ENCODE results near the gene FAM117B.
"Not testable (repeated sequence)": the region's sequence is repeated elsewhere in the genome, so short reads cannot be mapped to it uniquely, and the experiment has no call there.

FAM117B gene

GRCh38 chr2:202760848-202761247 is 126.1 kb downstream of the FAM117B start:
- no peak for DNase-seq (ENCODE audit: low spot score)

GRCh38 chr2:202762556-202762955 is 127.8 kb downstream of the FAM117B start:
- DNase-seq (ENCODE audit: low spot score) = no peak

GRCh38 chr2:202763916-202764315 is 129.1 kb downstream of the FAM117B start:
- DNase-seq (ENCODE audit: low spot score) = no peak

GRCh38 chr2:202764991-202765390 is 130.2 kb downstream of the FAM117B start:
- DNase-seq (ENCODE audit: low spot score) = no peak

GRCh38 chr2:202765436-202765835 is 130.7 kb downstream of the FAM117B start:
- DNase-seq (ENCODE audit: low spot score) = peak; percentile 23

- DNase-seq (ENCODE audit: low spot score) = no peak
Observed at GRCh38 chr2:202768273-202768672, 133.5 kb downstream of the FAM117B start.

- DNase-seq (ENCODE audit: low spot score) = no peak
Observed at GRCh38 chr2:202769201-202769600, 134.4 kb downstream of the FAM117B start.

- DNase-seq (ENCODE audit: low spot score) = no peak
Observed at GRCh38 chr2:202771336-202771735, 136.6 kb downstream of the FAM117B start.

GRCh38 chr2:202771741-202772460 is 137.1 kb downstream of the FAM117B start:
- DNase-seq (ENCODE audit: low spot score) = peak; percentile 16

- DNase-seq (ENCODE audit: low spot score) = no peak
Observed at GRCh38 chr2:202773301-202773973, 138.7 kb downstream of the FAM117B start.

GRCh38 chr2:202774104-202774503 is 139.3 kb downstream of the FAM117B start:
- no peak for DNase-seq (ENCODE audit: low spot score)

GRCh38 chr2:202778217-202778616 is 143.4 kb downstream of the FAM117B start:
- no peak for DNase-seq (ENCODE audit: low spot score)

- DNase-seq (ENCODE audit: low spot score) = no peak
Observed at GRCh38 chr2:202780514-202781021, 145.8 kb downstream of the FAM117B start.

GRCh38 chr2:202782940-202783558 is 148.3 kb downstream of the FAM117B start:
- no peak for DNase-seq (ENCODE audit: low spot score)

- no peak for DNase-seq (ENCODE audit: low spot score)
Observed at GRCh38 chr2:202786842-202787241, 152.1 kb downstream of the FAM117B start.

- DNase-seq (ENCODE audit: low spot score) = no peak
Observed at GRCh38 chr2:202790676-202791075, 155.9 kb downstream of the FAM117B start.

- no peak for DNase-seq (ENCODE audit: low spot score)
Observed at GRCh38 chr2:202797944-202798343, 163.2 kb downstream of the FAM117B start.

- DNase-seq (ENCODE audit: low spot score) = not testable (repeated sequence)
Observed at GRCh38 chr2:202805911-202806310, 171.1 kb downstream of the FAM117B start.

GRCh38 chr2:202807431-202808138 is 172.8 kb downstream of the FAM117B start:
- not testable (repeated sequence) for DNase-seq (ENCODE audit: low spot score)

GRCh38 chr2:202808754-202809153 is 174.0 kb downstream of the FAM117B start:
- no peak for DNase-seq (ENCODE audit: low spot score)

- DNase-seq (ENCODE audit: low spot score) = no peak
Observed at GRCh38 chr2:202813387-202813786, 178.6 kb downstream of the FAM117B start.

- DNase-seq (ENCODE audit: low spot score) = no peak
Observed at GRCh38 chr2:202814226-202814625, 179.5 kb downstream of the FAM117B start.
